ENCODE results near the gene ARL8B. TPM values are rescaled to one million over a fixed set of nuclear protein-coding genes. Genes with fewer than 3 reads are reported as not detected.

ARL8B gene
- polyA plus RNA-seq, 1 donor (not counting 4 experiments of a cell fraction or from before 2014, with no cell fraction given) = 102 TPM

GRCh38 chr3:5096336-5097008 is 25.6 kb upstream of the ARL8B start:
- TF ChIP-seq CTCF (optimal IDR thresholded peaks at IDR 0.05 in 1 of 3, IDR thresholded peaks at IDR 0.05 in 1 of 3, conservative IDR thresholded peaks at IDR 0.05 in 1 of 3; ENCODE audit: extremely low read depth in 1 of 3, insufficient read depth in 2 of 3, low read length in 3 of 3) = no peak
- TF ChIP-seq EZH2 (IDR thresholded peaks at IDR 0.05; ENCODE audit: low read length) = no peak
- Histone ChIP-seq H3K27ac (ENCODE audit: control insufficient read depth, insufficient read depth, low read length) (no peak overlapping the region), H3K9me3 (ENCODE audit: control insufficient read depth, low read depth, low read length) (no peaks in the 10 kb centered on the region), H3K4me2 (ENCODE audit: control insufficient read depth, extremely low read depth, insufficient read depth, low read depth, low read length) (no peak overlapping the region), H4K20me1 (ENCODE audit: control insufficient read depth, extremely low read depth, insufficient read depth, low read length) (no peaks in the 10 kb centered on the region), H3K4me1 (ENCODE audit: control insufficient read depth, extremely low read depth, insufficient read depth, low read length) (no peaks in the 10 kb centered on the region), H3K27me3 (ENCODE audit: control insufficient read depth, extremely low read depth, insufficient read depth, low read length) (peaks cover 8% of the 10 kb centered on the region), H3K36me3 (ENCODE audit: control insufficient read depth in 2 of 2, extremely low read depth in 1 of 2, insufficient read depth in 2 of 2, low read length in 2 of 2) (no peaks in the 10 kb centered on the region), H3K4me3 (ENCODE audit: control insufficient read depth in 2 of 3, extremely low read depth in 1 of 3, insufficient read depth in 2 of 3, low read depth in 1 of 3, low read length in 3 of 3) (no peak overlapping the region), H3K9me1 (ENCODE audit: control insufficient read depth, extremely low read depth, insufficient read depth, low read length) (no peaks in the 10 kb centered on the region), H3K9ac (ENCODE audit: control insufficient read depth, extremely low read depth, insufficient read depth, low read length) (no peak overlapping the region), H2AFZ (ENCODE audit: control insufficient read depth, low read length) (no peak overlapping the region), H3K79me2 (ENCODE audit: control insufficient read depth, insufficient read depth, low read length) (no peaks in the 10 kb centered on the region)
- dilution Hi-C loops (cut with MboI; ENCODE audit: extremely low pct_ligation_motif_present, low sequenced_read_pairs) = no loop called here
- DNase-seq (ENCODE audit: low read depth, low spot score) (no peak), FAIRE-seq (no peak)

GRCh38 chr3:5098346-5098745 is 23.7 kb upstream of the ARL8B start:
- no peak overlapping the region for H2AFZ ChIP-seq (ENCODE audit: control insufficient read depth, low read length)
- no peak overlapping the region for H3K4me2 ChIP-seq (ENCODE audit: control insufficient read depth, extremely low read depth, insufficient read depth, low read depth, low read length)
- no peak overlapping the region for H3K9ac ChIP-seq (ENCODE audit: control insufficient read depth, extremely low read depth, insufficient read depth, low read length)
- no peaks in the 10 kb centered on the region for H3K79me2 ChIP-seq (ENCODE audit: control insufficient read depth, insufficient read depth, low read length)
- no peaks in the 10 kb centered on the region for H3K36me3 ChIP-seq (ENCODE audit: control insufficient read depth in 2 of 2, extremely low read depth in 1 of 2, insufficient read depth in 2 of 2, low read length in 2 of 2)
- dilution Hi-C loops (cut with MboI; ENCODE audit: extremely low pct_ligation_motif_present, low sequenced_read_pairs) = no loop called here
- H3K27me3 ChIP-seq (ENCODE audit: control insufficient read depth, extremely low read depth, insufficient read depth, low read length) = peaks cover 8% of the 10 kb centered on the region
- H3K27ac ChIP-seq (ENCODE audit: control insufficient read depth, insufficient read depth, low read length) = no peak overlapping the region
- H3K4me1 ChIP-seq (ENCODE audit: control insufficient read depth, extremely low read depth, insufficient read depth, low read length) = no peaks in the 10 kb centered on the region
- FAIRE-seq (no peak), DNase-seq (ENCODE audit: low read depth, low spot score) (no peak)
- TF ChIP-seq EZH2 (IDR thresholded peaks at IDR 0.05; ENCODE audit: low read length) (no peak), CTCF (optimal IDR thresholded peaks at IDR 0.05 in 1 of 3, IDR thresholded peaks at IDR 0.05 in 1 of 3, conservative IDR thresholded peaks at IDR 0.05 in 1 of 3; ENCODE audit: extremely low read depth in 1 of 3, insufficient read depth in 2 of 3, low read length in 3 of 3) (no peak)
- H3K4me3 ChIP-seq (ENCODE audit: control insufficient read depth in 2 of 3, extremely low read depth in 1 of 3, insufficient read depth in 2 of 3, low read depth in 1 of 3, low read length in 3 of 3) = no peak overlapping the region
- no peaks in the 10 kb centered on the region for H3K9me3 ChIP-seq (ENCODE audit: control insufficient read depth, low read depth, low read length)
- H4K20me1 ChIP-seq (ENCODE audit: control insufficient read depth, extremely low read depth, insufficient read depth, low read length) = no peaks in the 10 kb centered on the region
- H3K9me1 ChIP-seq (ENCODE audit: control insufficient read depth, extremely low read depth, insufficient read depth, low read length) = no peaks in the 10 kb centered on the region

Data from keratinocyte (primary cell).